Stimulated activated CD8-positive, alpha-beta memory T cell treated with anti-CD3 and anti-CD28 coated beads, Interleukin-15, amount 100 ng/mL, for 4 hours (primary cell): ENCODE results near the gene SNX32.
"Not testable (repeated sequence)": the region's sequence is repeated elsewhere in the genome, so short reads cannot be mapped to it uniquely, and the experiment has no call there.

Experiments
- DNase-seq, 2 donors: peaks; one replicate each; pipeline ENCODE4 v3.0.0-alpha.2; 2020; ENCODE audit warnings: low read depth in 2 of 2

The SNX32 gene

GRCh38 chr11:65822776-65823528, 10.8 kb upstream of the SNX32 start:
- no peak for DNase-seq

DNA sequence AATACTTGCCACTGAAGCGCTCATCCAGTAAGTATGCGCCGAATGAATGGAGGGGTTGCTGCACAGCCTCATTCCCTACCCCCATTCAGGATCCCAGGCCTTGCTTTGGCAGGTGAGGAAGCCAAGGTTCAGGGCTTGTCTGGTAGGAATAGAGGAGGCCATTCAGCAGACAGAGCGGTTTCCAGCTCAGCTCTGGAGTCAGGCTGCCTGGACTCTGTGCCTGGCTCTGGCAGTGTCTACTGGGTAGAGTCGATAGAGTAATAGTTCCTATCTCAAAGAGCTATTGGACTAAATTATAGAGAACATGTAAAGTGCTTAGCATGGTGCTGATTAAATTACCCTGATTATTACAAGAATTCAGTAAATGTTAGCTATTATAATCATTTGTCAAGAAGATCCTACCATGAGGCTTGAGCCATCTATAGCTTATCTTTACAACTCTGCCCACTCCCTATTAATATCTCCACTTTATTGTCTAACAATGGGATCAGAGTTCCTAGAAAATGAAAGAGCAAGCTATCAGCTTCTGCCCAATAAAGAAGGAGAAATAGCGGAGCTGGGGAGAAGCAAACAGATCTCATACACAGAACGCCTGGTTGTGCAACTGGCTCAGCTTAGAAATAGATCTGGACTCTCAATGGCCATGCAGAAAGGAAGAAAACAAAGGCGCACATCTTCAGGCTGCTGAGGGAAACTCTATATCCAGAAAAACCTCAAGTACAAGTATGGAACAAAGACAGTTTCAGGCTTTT, 6.6 kb upstream of the SNX32 start:
- no peak for DNase-seq

- DNase-seq: no peak
Observed at GRCh38 chr11:65829459-65829858, 4.3 kb upstream of the SNX32 start.

DNA sequence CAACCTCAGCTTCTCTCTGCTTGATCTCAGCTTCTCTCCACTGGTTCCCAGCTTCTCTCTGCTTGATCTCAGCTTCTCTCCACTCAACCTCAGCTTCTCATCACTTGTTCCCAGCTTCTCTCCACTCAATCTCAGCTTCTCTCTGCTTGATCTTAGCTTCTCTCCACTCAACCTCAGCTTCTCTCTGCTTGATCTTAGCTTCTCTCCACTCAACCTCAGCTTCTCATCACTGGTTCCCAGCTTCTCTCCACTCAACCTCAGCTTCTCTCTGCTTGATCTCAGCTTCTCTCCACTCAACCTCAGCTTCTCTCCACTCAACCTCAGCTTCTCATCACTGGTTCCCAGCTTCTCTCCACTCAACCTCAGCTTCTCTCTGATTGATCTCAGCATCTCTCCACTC, 1.5 kb upstream of the SNX32 start:
- not testable (repeated sequence) for DNase-seq

DNA sequence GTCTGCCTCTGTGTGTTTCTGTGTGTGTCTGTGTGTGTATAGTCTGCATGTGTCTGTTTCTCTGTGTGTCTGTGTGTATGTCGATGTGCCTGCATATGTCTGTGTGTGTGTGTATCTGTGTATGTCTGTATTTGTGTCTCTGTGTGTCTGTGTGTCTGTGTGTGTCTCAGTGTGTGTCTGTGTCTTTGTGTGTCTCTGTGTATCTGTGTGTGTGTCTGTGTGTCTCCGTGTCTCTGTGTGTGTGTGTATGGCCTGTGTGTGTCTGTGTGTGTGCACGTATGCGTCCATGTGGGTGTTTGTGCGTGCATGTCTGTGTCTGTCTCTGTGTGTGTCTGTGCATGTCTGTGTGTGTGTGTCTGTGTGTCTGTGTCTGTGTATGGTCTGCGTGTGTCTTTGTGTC, 439 bp downstream of the SNX32 start:
- DNase-seq: no peak

GRCh38 chr11:65842144-65842543, 8.4 kb downstream of the SNX32 start:
- DNase-seq: no peak

DNA sequence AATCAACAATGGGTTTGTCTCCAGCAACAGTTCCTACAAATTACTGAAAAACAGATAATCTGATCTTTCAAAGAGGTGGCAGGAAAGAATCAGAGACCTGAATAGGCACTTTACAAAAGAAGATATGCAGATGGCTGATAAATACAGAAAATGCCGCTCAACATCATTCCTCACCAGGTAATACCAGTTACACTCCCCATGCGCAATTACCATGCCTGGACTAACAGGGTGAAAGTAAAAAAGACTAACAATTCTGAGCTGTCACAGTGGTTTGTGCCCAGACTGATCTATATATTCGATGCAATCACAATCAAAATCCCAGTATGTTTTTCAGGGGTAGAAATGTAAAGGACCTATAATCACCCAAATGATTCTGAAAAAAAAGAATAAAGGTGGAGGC, 10.0 kb downstream of the SNX32 start:
- no peak for DNase-seq

- no peak for DNase-seq
Observed at GRCh38 chr11:65844231-65844872, 10.6 kb downstream of the SNX32 start.

GRCh38 chr11:65847746-65848145, 14.0 kb downstream of the SNX32 start:
- DNase-seq: no peak

- not testable (repeated sequence) for DNase-seq
Observed at GRCh38 chr11:65848693-65849092, 14.9 kb downstream of the SNX32 start.

- DNase-seq: no peak
Observed at GRCh38 chr11:65849366-65849765, 15.6 kb downstream of the SNX32 start.

GRCh38 chr11:65849771-65850216, 16.0 kb downstream of the SNX32 start:
- no peak for DNase-seq

DNA sequence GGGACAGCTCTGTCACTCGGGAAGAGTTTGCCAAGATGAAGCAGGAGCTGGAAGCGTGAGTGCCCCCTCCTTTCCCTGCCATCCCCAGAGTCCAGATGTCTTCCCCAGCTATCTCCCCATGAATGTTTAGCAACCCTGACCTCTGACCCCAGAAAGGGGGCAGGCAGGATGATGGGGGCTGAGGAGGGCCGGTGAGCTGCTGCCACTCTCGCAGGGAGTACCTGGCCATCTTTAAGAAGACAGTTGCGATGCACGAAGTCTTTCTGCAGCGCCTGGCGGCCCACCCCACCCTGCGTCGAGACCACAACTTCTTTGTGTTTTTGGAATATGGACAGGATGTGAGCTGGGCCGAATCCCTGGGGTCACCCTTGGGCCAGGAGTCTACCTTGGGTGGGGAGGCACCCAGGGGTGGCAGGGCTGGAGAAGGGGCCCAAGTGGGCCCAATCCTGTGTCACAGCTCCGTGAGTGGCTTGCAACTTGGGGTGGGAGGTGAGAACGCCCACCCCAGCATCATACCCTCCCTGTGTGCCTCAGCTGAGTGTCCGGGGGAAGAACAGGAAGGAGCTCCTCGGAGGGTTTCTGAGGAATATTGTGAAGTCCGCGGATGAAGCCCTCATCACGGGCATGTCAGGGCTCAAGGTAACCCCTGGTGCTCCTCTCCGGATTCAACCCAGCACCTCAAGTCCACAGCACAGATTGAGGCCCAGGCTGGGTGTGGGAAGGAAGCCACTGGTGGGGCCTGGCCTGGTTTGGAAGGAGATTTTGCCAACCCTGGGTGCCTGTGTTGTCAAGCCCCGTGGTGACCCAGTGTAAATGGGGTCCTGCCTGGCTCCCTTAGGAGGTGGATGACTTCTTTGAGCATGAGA, 16.7 kb downstream of the SNX32 start:
- no peak for DNase-seq

GRCh38 chr11:65851083-65851579, 17.4 kb downstream of the SNX32 start:
- DNase-seq: no peak

- no peak for DNase-seq
Observed at GRCh38 chr11:65851811-65852507, 18.2 kb downstream of the SNX32 start.

- DNase-seq: no peak
Observed at GRCh38 chr11:65852508-65853245, 18.9 kb downstream of the SNX32 start.

GRCh38 chr11:65853246-65853979, 19.6 kb downstream of the SNX32 start:
- no peak for DNase-seq

DNA sequence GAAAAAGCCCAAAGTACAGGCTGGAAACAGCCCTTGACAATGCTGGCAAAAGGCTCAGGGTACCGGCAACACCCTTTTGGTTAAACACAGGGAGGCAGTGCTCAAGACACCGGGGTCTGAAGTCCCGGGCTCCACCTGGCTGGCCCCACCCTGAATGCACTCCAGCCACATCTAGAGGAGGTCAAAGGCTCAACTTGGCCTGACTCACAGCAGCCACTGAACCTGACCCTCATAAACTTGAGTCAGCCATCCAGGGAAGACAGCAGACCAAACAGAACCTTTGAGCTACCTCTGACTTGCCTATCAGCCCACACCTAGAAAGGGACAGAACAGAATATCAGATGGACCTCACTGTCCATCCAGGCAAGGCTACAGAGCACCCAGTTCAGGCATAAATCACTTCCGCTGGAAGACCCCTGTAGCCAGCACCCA, 20.4 kb downstream of the SNX32 start:
- no peak for DNase-seq
